Fibroblast of lung (primary cell): ENCODE measurements around the gene CT47C1. TPM values are rescaled to one million over a fixed set of nuclear protein-coding genes. Genes with fewer than 3 reads are reported as not detected.

ENCODE experiments used
- DNase-seq, 2 donors: peaks; one replicate each; pipeline versions ENCODE4 v3.0.0 to v3.0.0-alpha.2; 2010; ENCODE audit warnings: low read depth in 2 of 2
- H2AFZ ChIP-seq: 2 replicates; pipeline ENCODE4 v1.5.1; 2012; ENCODE audit warnings: low read length, control low read depth, inconsistent platforms
- H3K27ac ChIP-seq: 2 replicates; pipeline ENCODE4 v1.5.1; 2011; ENCODE audit warnings: low read length, control low read depth; ENCODE audit not compliant: insufficient read depth
- H3K27me3 ChIP-seq: 2 replicates; pipeline ENCODE4 v1.5.1; 2011; ENCODE audit warnings: mild to moderate bottlenecking, low read length; ENCODE audit not compliant: control insufficient read depth, insufficient read depth
- H3K36me3 ChIP-seq: 2 replicates; pipeline ENCODE4 v1.5.1; 2011; ENCODE audit warnings: low read length; ENCODE audit not compliant: control insufficient read depth, insufficient read depth
- H3K4me1 ChIP-seq: 2 replicates; pipeline ENCODE4 v1.5.1; 2011; ENCODE audit warnings: low read length; ENCODE audit not compliant: control insufficient read depth, insufficient read depth; ENCODE audit errors: extremely low read depth
- H3K4me2 ChIP-seq: 2 replicates; pipeline ENCODE4 v1.5.1; 2011; ENCODE audit warnings: low read length, control low read depth; ENCODE audit not compliant: insufficient read depth; ENCODE audit errors: extremely low read depth
- H3K4me3 ChIP-seq, 4 experiments: fragments of 200-600 bp in 1 of 4; sonication (generic) in 1 of 4; replicated peaks in 1 of 4; 2 replicates each; pipeline ENCODE4 v1.5.1; 2011 to 2016; ENCODE audit warnings: low read length in 4 of 4, low read depth in 3 of 4, mild to moderate bottlenecking in 3 of 4, control low read depth in 2 of 4, inconsistent platforms in 1 of 4, mixed read lengths in 1 of 4; ENCODE audit not compliant: insufficient read depth in 1 of 4; ENCODE audit errors: control extremely low read depth in 1 of 4
- H3K79me2 ChIP-seq: 2 replicates; pipeline ENCODE4 v1.5.1; 2012; ENCODE audit warnings: mild to moderate bottlenecking, low read length, inconsistent platforms; ENCODE audit not compliant: control insufficient read depth, insufficient read depth
- H3K9ac ChIP-seq: 2 replicates; pipeline ENCODE4 v1.5.1; 2011; ENCODE audit warnings: mild to moderate bottlenecking, low read length, control low read depth; ENCODE audit not compliant: insufficient read depth
- H3K9me3 ChIP-seq: 2 replicates; pipeline ENCODE4 v1.5.1; 2012; ENCODE audit warnings: low read depth, low read length; ENCODE audit not compliant: control insufficient read depth, insufficient read depth
- H4K20me1 ChIP-seq: 2 replicates; pipeline ENCODE4 v1.5.1; 2011; ENCODE audit warnings: low read length; ENCODE audit not compliant: control insufficient read depth, insufficient read depth; ENCODE audit errors: extremely low read depth
- EZH2 ChIP-seq: IDR thresholded peaks from 2 replicates; pipeline ENCODE4 v1.5.1; 2012; ENCODE audit warnings: low read length, control low read depth, mild to moderate bottlenecking; ENCODE audit errors: missing control alignments
- polyA plus RNA-seq, 2 donors: library from polyadenylated mRNA; depleted of rRNA in 1 of 2; stranded (reverse) in 1 of 2; unstranded in 1 of 2; fragments of >200 nt; gene quantifications; 2 replicates each; pipeline ENCODE4 v1.2.1, GENCODE V29; 2011 to 2012; ENCODE audit warnings: missing spikeins in 1 of 2
- total RNA-seq: library from RNA; depleted of rRNA; stranded (reverse); fragments of >200 nt; gene quantifications from 2 replicates; pipeline ENCODE4 v1.2.1, GENCODE V29; 2014
- TF ChIP-seq, protein P1 (sequence below), 2 donors: IDR thresholded peaks in 1 of 2; conservative IDR thresholded peaks in 1 of 2; 1 replicate in 1 of 2; 2 replicates in 1 of 2; pipeline ENCODE4 v1.5.1; 2011 to 2012; ENCODE audit warnings: low read length in 2 of 2, control low read depth in 1 of 2, inconsistent platforms in 1 of 2, low read depth in 1 of 2, mild to moderate bottlenecking in 1 of 2

CT47C1 gene
- total and polyA plus RNA-seq, 2 donors (not counting 1 experiment from before 2014, with no cell fraction given), result not detected

DNA sequence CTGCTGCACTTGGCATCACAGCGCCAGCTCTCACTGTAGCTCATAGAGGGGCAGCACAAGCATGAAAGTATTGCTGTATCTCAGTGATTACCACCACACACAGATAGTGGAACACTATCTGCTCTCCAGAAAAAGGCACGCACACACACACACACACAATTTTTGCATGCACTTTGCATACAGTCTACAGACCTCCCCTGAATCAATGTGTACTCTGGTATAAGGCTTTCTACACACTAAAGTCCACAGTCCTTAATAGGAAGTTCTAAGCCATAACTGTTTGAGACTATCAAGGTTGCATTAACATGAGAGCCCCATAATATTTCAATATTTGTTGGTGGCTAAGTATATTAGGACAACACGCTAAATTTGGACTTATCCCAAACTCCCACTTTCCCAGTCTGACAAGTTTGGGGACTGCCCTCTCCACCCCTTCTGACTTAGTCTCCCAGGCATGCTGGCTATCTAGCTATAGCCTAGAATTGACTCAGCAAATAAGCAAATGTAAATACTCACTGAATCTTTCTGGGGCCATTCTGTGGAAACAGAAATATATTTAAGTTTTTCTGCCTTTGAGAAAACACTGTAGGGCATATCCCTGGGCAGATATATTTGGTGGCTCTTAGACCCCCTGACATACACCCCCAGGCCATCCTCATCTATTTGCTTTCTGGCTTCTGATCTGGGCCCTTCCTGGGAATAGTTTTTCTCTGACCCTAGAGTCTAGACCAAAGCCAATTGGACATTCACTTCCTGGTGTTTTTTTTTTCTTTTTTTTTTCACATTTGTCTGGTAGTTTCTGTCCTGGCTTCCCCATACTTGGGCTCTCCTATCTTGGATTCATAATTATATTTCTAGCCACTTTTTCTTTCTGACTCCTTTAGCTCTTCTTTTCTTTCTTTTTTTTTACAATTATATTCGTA lies 36.4 kb upstream of the CT47C1 start:
- Histone ChIP-seq H3K9me3 (no peaks in the 10 kb centered on the region), H3K79me2 (no peaks in the 10 kb centered on the region), H3K27me3 (no peaks in the 10 kb centered on the region), H3K4me2 (no peak overlapping the region), H3K36me3 (no peaks in the 10 kb centered on the region), H3K4me3 (no peak overlapping the region), H3K4me1 (peaks cover 3% of the 10 kb centered on the region), H3K9ac (no peak overlapping the region), H2AFZ (no peak overlapping the region), H4K20me1 (no peaks in the 10 kb centered on the region), H3K27ac (no peak overlapping the region)
- peak in 1 of 2 donors; percentile 11 for DNase-seq
- TF ChIP-seq, protein P1, sequence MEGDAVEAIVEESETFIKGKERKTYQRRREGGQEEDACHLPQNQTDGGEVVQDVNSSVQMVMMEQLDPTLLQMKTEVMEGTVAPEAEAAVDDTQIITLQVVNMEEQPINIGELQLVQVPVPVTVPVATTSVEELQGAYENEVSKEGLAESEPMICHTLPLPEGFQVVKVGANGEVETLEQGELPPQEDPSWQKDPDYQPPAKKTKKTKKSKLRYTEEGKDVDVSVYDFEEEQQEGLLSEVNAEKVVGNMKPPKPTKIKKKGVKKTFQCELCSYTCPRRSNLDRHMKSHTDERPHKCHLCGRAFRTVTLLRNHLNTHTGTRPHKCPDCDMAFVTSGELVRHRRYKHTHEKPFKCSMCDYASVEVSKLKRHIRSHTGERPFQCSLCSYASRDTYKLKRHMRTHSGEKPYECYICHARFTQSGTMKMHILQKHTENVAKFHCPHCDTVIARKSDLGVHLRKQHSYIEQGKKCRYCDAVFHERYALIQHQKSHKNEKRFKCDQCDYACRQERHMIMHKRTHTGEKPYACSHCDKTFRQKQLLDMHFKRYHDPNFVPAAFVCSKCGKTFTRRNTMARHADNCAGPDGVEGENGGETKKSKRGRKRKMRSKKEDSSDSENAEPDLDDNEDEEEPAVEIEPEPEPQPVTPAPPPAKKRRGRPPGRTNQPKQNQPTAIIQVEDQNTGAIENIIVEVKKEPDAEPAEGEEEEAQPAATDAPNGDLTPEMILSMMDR (conservative IDR thresholded peaks at IDR 0.05 in 1 of 2, IDR thresholded peaks at IDR 0.05 in 1 of 2; ENCODE audit: low read depth in 1 of 2, low read length in 2 of 2), result no peak
- TF ChIP-seq EZH2, result no peak

DNA sequence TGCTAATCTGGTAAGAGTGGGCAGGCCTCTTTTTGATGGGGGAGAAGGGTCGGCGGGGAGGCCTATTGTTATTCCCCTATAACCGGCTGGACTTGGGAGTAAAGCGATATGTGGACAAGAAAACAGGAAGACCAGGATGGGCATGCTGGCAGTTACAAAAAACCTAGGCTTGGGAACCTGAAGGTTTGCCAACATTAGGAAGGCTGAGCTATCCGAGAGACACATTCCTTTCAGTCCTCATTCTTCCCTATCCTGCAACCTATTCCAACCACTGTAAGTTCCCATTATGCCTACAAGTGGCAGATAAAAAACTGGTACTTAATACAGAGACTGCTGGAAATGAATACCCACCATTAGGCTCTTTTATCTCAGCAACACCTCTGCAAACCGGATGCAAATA lies 32.4 kb upstream of the CT47C1 start:
- peak overlapping the region; percentile 51 for H3K27ac ChIP-seq
- no peak overlapping the region for H3K9ac ChIP-seq
- H3K36me3 ChIP-seq, result no peaks in the 10 kb centered on the region
- H3K9me3 ChIP-seq, result no peaks in the 10 kb centered on the region
- TF ChIP-seq EZH2, result no peak
- TF ChIP-seq, protein P1 (conservative IDR thresholded peaks at IDR 0.05 in 1 of 2, IDR thresholded peaks at IDR 0.05 in 1 of 2; ENCODE audit: low read depth in 1 of 2, low read length in 2 of 2), result no peak
- peaks cover 3% of the 10 kb centered on the region for H3K4me1 ChIP-seq
- peak in 1 of 2 donors; percentile 45 for DNase-seq
- no peak overlapping the region for H2AFZ ChIP-seq
- no peak overlapping the region for H3K4me3 ChIP-seq
- H3K79me2 ChIP-seq, result no peaks in the 10 kb centered on the region
- H3K4me2 ChIP-seq, result no peak overlapping the region
- H4K20me1 ChIP-seq, result no peaks in the 10 kb centered on the region
- no peaks in the 10 kb centered on the region for H3K27me3 ChIP-seq

DNA sequence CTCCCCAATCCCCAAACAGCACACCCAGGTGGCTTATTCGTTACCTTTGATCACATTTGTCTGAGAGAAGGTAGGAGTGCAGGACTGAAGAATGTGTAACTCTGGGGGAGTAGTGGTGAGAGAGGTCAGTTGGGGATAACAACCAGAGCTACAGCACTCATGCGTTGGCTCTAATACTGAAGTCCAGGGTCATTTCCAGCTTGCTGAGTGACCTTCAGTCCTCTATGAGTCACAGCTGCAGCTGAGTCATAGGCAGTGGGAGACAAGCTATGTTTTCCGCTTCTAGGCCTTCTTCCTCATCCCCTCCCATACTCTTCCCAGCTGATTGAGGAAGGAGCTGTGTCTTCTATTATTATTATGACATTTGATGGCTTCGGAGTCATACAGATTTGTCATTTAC lies 31.6 kb upstream of the CT47C1 start:
- TF ChIP-seq EZH2, result no peak
- TF ChIP-seq, protein P1 (conservative IDR thresholded peaks at IDR 0.05 in 1 of 2, IDR thresholded peaks at IDR 0.05 in 1 of 2; ENCODE audit: low read depth in 1 of 2, low read length in 2 of 2), result no peak
- H3K9ac ChIP-seq, result no peak overlapping the region
- no peak overlapping the region for H3K4me3 ChIP-seq
- H3K79me2 ChIP-seq, result no peaks in the 10 kb centered on the region
- no peak overlapping the region for H2AFZ ChIP-seq
- H3K4me1 ChIP-seq, result peaks cover 3% of the 10 kb centered on the region
- H3K36me3 ChIP-seq, result no peaks in the 10 kb centered on the region
- peak overlapping the region; percentile 51 for H3K27ac ChIP-seq
- DNase-seq, result peak; percentile 87 to 91
- H3K9me3 ChIP-seq, result no peaks in the 10 kb centered on the region
- H3K27me3 ChIP-seq, result no peaks in the 10 kb centered on the region
- no peaks in the 10 kb centered on the region for H4K20me1 ChIP-seq
- peak overlapping the region; percentile 63 for H3K4me2 ChIP-seq
